SU-DHL-6 (cell line): ENCODE measurements around the gene LARGE2.

Experiments
- H2AFZ ChIP-seq: fragments of 200-600 bp; sonication (generic); 2 replicates; pipeline ENCODE4 v1.6.1; 2014; ENCODE audit warnings: low read depth, mild to moderate bottlenecking, moderate library complexity, mixed read lengths, antibody characterized with exemption, low read length; ENCODE audit not compliant: severe bottlenecking
- H3F3A ChIP-seq: fragments of 200-600 bp; shearing (Covaris generic); 2 replicates; pipeline ENCODE4 v1.6.0; 2016; ENCODE audit warnings: antibody characterized with exemption, mild to moderate bottlenecking; ENCODE audit not compliant: insufficient read depth
- H3K27ac ChIP-seq: fragments of 200-600 bp; sonication (generic); 2 replicates; pipeline ENCODE4 v1.5.1; 2016; ENCODE audit warnings: low read depth, mild to moderate bottlenecking, low read length, moderate library complexity, mixed read lengths
- H3K27me3 ChIP-seq: fragments of 200-600 bp; sonication (generic), shearing (Covaris generic); 2 replicates; pipeline ENCODE4 v1.6.0; 2014; ENCODE audit warnings: mild to moderate bottlenecking, low read length
- H3K36me3 ChIP-seq: fragments of 200-600 bp; sonication (generic); 2 replicates; pipeline ENCODE4 v1.6.1; 2014; ENCODE audit warnings: mild to moderate bottlenecking, low read length, mixed read lengths
- H3K4me2 ChIP-seq: fragments of 300-600, 200-600 bp; shearing (Covaris generic), sonication (generic); 2 replicates; pipeline ENCODE4 v1.6.0; 2014; ENCODE audit warnings: low read length, low read depth, mild to moderate bottlenecking; ENCODE audit not compliant: poor library complexity, severe bottlenecking
- H3K4me3 ChIP-seq: fragments of 200-600 bp; sonication (generic); 2 replicates; pipeline ENCODE4 v1.5.1; 2014; ENCODE audit warnings: antibody characterized with exemption, low read length, mild to moderate bottlenecking, mixed read lengths; ENCODE audit not compliant: insufficient read depth, poor library complexity, severe bottlenecking
- H3K79me2 ChIP-seq: fragments of 200-600 bp; sonication (generic); 2 replicates; pipeline ENCODE4 v1.6.1; 2014; ENCODE audit warnings: mild to moderate bottlenecking, low read length, moderate library complexity; ENCODE audit not compliant: insufficient read depth
- H3K9ac ChIP-seq: fragments of 200-600 bp; sonication (generic); 2 replicates; pipeline ENCODE4 v1.7.0; 2014; ENCODE audit warnings: mild to moderate bottlenecking, low read length
- H3K9me2 ChIP-seq: fragments of 200-600 bp; sonication (generic); replicated peaks from 2 replicates; pipeline ENCODE4 v1.6.1; 2014; ENCODE audit warnings: low read length; ENCODE audit not compliant: insufficient read depth
- H3K9me3 ChIP-seq: fragments of 200-600 bp; sonication (generic); 2 replicates; pipeline ENCODE4 v1.6.1; 2014; ENCODE audit warnings: low read length, mixed read lengths; ENCODE audit not compliant: insufficient read depth
- H4K20me1 ChIP-seq: fragments of 200-600 bp; sonication (generic); 2 replicates; pipeline ENCODE4 v1.6.1; 2014; ENCODE audit warnings: low read depth, mild to moderate bottlenecking, antibody characterized with exemption, low read length, moderate library complexity, mixed read lengths
- CTCF ChIP-seq: fragments of 200-600 bp; sonication (generic); IDR thresholded peaks from one replicate; pipeline ENCODE4 v1.5.1; 2017; ENCODE audit warnings: antibody characterized with exemption, mild to moderate bottlenecking, low read length, moderate library complexity; ENCODE audit not compliant: insufficient read depth, poor library complexity, severe bottlenecking
- EZH2phosphoT487 ChIP-seq: fragments of 200-600 bp; sonication (generic), shearing (Covaris generic); conservative IDR thresholded peaks from 2 replicates; pipeline ENCODE4 v1.6.1; 2018; ENCODE audit warnings: mild to moderate bottlenecking, antibody characterized with exemption, low read length, moderate library complexity, mixed read lengths

The LARGE2 gene

GRCh38 chr11:45939836-45940235 is 17.4 kb downstream of the LARGE2 start:
- no peak overlapping the region for H2AFZ ChIP-seq
- TF ChIP-seq EZH2phosphoT487: no peak
- TF ChIP-seq CTCF: no peak
- H3K9ac ChIP-seq: no peak overlapping the region
- no peaks in the 10 kb centered on the region for H3K27me3 ChIP-seq
- no peak overlapping the region for H3K4me3 ChIP-seq
- no peaks in the 10 kb centered on the region for H3K9me2 ChIP-seq
- H3F3A ChIP-seq: peaks cover 23% of the 10 kb centered on the region
- no peaks in the 10 kb centered on the region for H3K9me3 ChIP-seq
- H3K36me3 ChIP-seq: no peaks in the 10 kb centered on the region
- no peak overlapping the region for H3K4me2 ChIP-seq
- H4K20me1 ChIP-seq: no peaks in the 10 kb centered on the region
- peak overlapping the region; percentile 69 for H3K27ac ChIP-seq
- H3K79me2 ChIP-seq: no peaks in the 10 kb centered on the region

GRCh38 chr11:45941285-45941684 is 18.8 kb downstream of the LARGE2 start:
- Histone ChIP-seq H3K27me3 (no peaks in the 10 kb centered on the region), H3K9me2 (no peaks in the 10 kb centered on the region), H4K20me1 (no peaks in the 10 kb centered on the region), H3K9me3 (no peaks in the 10 kb centered on the region), H3K4me2 (no peak overlapping the region), H3F3A (peaks cover 15% of the 10 kb centered on the region), H3K36me3 (no peaks in the 10 kb centered on the region), H2AFZ (no peak overlapping the region), H3K79me2 (no peaks in the 10 kb centered on the region), H3K4me3 (no peak overlapping the region), H3K9ac (no peak overlapping the region), H3K27ac (no peak overlapping the region)
- TF ChIP-seq EZH2phosphoT487 (no peak), CTCF (no peak)

- no peaks in the 10 kb centered on the region for H4K20me1 ChIP-seq
- H3K9me3 ChIP-seq: no peaks in the 10 kb centered on the region
- H3K9me2 ChIP-seq: no peaks in the 10 kb centered on the region
- H3K9ac ChIP-seq: no peak overlapping the region
- H3K36me3 ChIP-seq: no peaks in the 10 kb centered on the region
- no peaks in the 10 kb centered on the region for H3K79me2 ChIP-seq
- no peak overlapping the region for H3K4me3 ChIP-seq
- no peak overlapping the region for H3K4me2 ChIP-seq
- no peak overlapping the region for H3K27ac ChIP-seq
- TF ChIP-seq EZH2phosphoT487: no peak
- no peak for TF ChIP-seq CTCF
- peaks cover 13% of the 10 kb centered on the region for H3F3A ChIP-seq
- no peak overlapping the region for H2AFZ ChIP-seq
- H3K27me3 ChIP-seq: no peaks in the 10 kb centered on the region
Observed at GRCh38 chr11:45942381-45942780, 19.9 kb downstream of the LARGE2 start.
